OCI-LY7 (cell line): ENCODE results near the gene BRSK2. TPM values are rescaled to one million over a fixed set of nuclear protein-coding genes. Genes with fewer than 3 reads are reported as not detected.

Experiments used
- BruUV-seq: library from RNA; stranded (reverse); fragments of 400-500 nt; replicated peaks from 2 replicates; lab custom pipeline; 2021; lab: Mats Ljungman, UMichigan
- CTCF ChIA-PET: fragments of 300-600 bp; sonication (Branson Sonifier 250); formaldehyde crosslinking; loops from one replicate; lab custom pipeline; 2022; ENCODE audit warnings: antibody characterized with exemption; ENCODE audit not compliant: unreplicated experiment; lab: Charles Lee
- POLR2A ChIA-PET: fragments of 300-600 bp; sonication (Branson Sonifier 250); formaldehyde crosslinking; loops from one replicate; lab custom pipeline; 2022; ENCODE audit warnings: antibody characterized with exemption; lab: Charles Lee
- DNase-seq: peaks from one replicate; pipeline ENCODE4 v3.0.0-alpha.2; 2015; ENCODE audit warnings: low spot score
- H2AFZ ChIP-seq: fragments of 200-600 bp; sonication (generic), shearing (Covaris generic); 2 replicates; pipeline ENCODE4 v1.6.1; 2014; ENCODE audit warnings: mild to moderate bottlenecking, antibody characterized with exemption, low read length, moderate library complexity
- H3K27ac ChIP-seq: fragments of 200-600 bp; sonication (generic); 2 replicates; pipeline ENCODE4 v1.5.1; 2014; ENCODE audit warnings: mixed run types, low read depth, mild to moderate bottlenecking, moderate library complexity, low read length, inconsistent platforms; ENCODE audit not compliant: poor library complexity, severe bottlenecking
- H3K36me3 ChIP-seq: fragments of 200-600 bp; sonication (generic); 2 replicates; pipeline ENCODE4 v1.6.1; 2014; ENCODE audit warnings: mild to moderate bottlenecking, antibody characterized with exemption, low read length, moderate library complexity, mixed read lengths; ENCODE audit not compliant: insufficient read depth
- H3K4me1 ChIP-seq: fragments of 200-600 bp; sonication (generic); 2 replicates; pipeline ENCODE4 v1.5.1; 2014; ENCODE audit warnings: mild to moderate bottlenecking, low read length; ENCODE audit not compliant: insufficient read depth, poor library complexity, severe bottlenecking
- H3K4me2 ChIP-seq: fragments of 200-600 bp; sonication (generic); 2 replicates; pipeline ENCODE4 v1.6.1; 2014; ENCODE audit warnings: mild to moderate bottlenecking, low read length
- H3K4me3 ChIP-seq: fragments of 200-600 bp; sonication (generic); 2 replicates; pipeline ENCODE4 v1.5.1; 2014; ENCODE audit warnings: mild to moderate bottlenecking, low read depth, low read length; ENCODE audit not compliant: poor library complexity, severe bottlenecking
- H3K79me2 ChIP-seq: fragments of 200-600 bp; sonication (generic); 2 replicates; pipeline ENCODE4 v1.6.1; 2016; ENCODE audit warnings: low read depth, mild to moderate bottlenecking, low read length, moderate library complexity, mixed read lengths; ENCODE audit not compliant: insufficient read depth
- H3K9me2 ChIP-seq: fragments of 200-600 bp; sonication (generic); 2 replicates; pipeline ENCODE4 v1.6.1; 2016; ENCODE audit warnings: mild to moderate bottlenecking, low read length, mixed read lengths; ENCODE audit not compliant: insufficient read depth
- H3K9me3 ChIP-seq: fragments of 200-600 bp; sonication (generic); 2 replicates; pipeline ENCODE4 v1.6.1; 2014; ENCODE audit warnings: mild to moderate bottlenecking, mixed run types, low read length, mixed read lengths
- H4K20me1 ChIP-seq: fragments of 200-600 bp; sonication (generic); 2 replicates; pipeline ENCODE4 v1.6.1; 2014; ENCODE audit warnings: mild to moderate bottlenecking, antibody characterized with exemption, low read length, moderate library complexity, mixed read lengths; ENCODE audit not compliant: insufficient read depth
- EZH2phosphoT487 ChIP-seq: fragments of 200-600 bp; sonication (generic); IDR thresholded peaks from 2 replicates; pipeline ENCODE4 v1.6.1; 2018; ENCODE audit warnings: low read depth, borderline replicate concordance, mild to moderate bottlenecking, mixed run types, antibody characterized with exemption, low read length, moderate library complexity, mixed read lengths
- intact Hi-C: fragments of 100-400 bp; cut with micrococcal nuclease; formaldehyde crosslinking; loops from one replicate; pipeline ENCODE4 v1.10.0; 2022; ENCODE audit not compliant: unreplicated experiment
- total RNA-seq, 2 experiments: library from RNA; depleted of rRNA in 1 of 2; stranded (reverse); fragments of >200 nt in 1 of 2; shearing (Covaris generic) in 1 of 2; gene quantifications; 2 replicates each; pipeline ENCODE4 v1.2.3, GENCODE V29; 2014 to 2022
- TF ChIP-seq, protein P1 (sequence below): fragments of 200-600 bp; sonication (generic); conservative IDR thresholded peaks from 2 replicates; pipeline ENCODE4 v1.5.1; 2014; ENCODE audit warnings: mild to moderate bottlenecking, antibody characterized with exemption, low read length, moderate library complexity, mixed read lengths

BRSK2 gene
- total RNA-seq, 2 experiments from 2014 or later: not detected

DNA sequence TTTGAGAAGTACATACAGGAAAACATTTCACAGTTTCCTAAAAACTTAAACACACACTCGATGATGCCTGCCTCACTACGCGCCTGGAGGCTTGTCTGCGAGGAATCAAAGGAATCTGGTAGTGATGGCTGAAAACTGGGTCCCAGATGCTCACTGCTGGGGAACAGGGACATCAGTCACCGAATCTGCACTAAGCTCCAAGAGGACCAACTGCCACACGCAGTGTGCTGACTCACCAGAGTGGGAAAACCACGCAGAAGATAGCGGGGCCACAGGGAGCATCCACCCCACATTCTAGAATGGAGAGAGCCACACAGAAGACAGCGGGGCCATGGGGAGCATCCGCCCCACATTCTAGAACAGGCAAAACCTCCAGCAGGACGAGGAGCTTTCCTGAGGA is 121.2 kb downstream of the BRSK2 start:
- intact Hi-C loops: loop anchor here (10.0 kb wide), 1 partner anchor 396 kb away; no protein-coding TSS in a partner anchor
- Histone ChIP-seq H3K4me1 (peaks cover 21% of the 10 kb centered on the region), H3K79me2 (no peaks in the 10 kb centered on the region), H4K20me1 (peaks cover 3% of the 10 kb centered on the region; the same call in 1 of the 2 replicates), H3K4me3 (no peak overlapping the region), H3K36me3 (no peaks in the 10 kb centered on the region), H3K27ac (no peak overlapping the region), H3K9me3 (no peaks in the 10 kb centered on the region), H2AFZ (no peak overlapping the region), H3K9me2 (no peaks in the 10 kb centered on the region), H3K4me2 (no peak overlapping the region)
- no peak for DNase-seq
- ChIA-PET CTCF (no interaction called here), POLR2A (no interaction called here)
- TF ChIP-seq EZH2phosphoT487: no peak
- TF ChIP-seq, protein P1, sequence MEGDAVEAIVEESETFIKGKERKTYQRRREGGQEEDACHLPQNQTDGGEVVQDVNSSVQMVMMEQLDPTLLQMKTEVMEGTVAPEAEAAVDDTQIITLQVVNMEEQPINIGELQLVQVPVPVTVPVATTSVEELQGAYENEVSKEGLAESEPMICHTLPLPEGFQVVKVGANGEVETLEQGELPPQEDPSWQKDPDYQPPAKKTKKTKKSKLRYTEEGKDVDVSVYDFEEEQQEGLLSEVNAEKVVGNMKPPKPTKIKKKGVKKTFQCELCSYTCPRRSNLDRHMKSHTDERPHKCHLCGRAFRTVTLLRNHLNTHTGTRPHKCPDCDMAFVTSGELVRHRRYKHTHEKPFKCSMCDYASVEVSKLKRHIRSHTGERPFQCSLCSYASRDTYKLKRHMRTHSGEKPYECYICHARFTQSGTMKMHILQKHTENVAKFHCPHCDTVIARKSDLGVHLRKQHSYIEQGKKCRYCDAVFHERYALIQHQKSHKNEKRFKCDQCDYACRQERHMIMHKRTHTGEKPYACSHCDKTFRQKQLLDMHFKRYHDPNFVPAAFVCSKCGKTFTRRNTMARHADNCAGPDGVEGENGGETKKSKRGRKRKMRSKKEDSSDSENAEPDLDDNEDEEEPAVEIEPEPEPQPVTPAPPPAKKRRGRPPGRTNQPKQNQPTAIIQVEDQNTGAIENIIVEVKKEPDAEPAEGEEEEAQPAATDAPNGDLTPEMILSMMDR: no peak
- no TSS peak for BruUV-seq

DNA sequence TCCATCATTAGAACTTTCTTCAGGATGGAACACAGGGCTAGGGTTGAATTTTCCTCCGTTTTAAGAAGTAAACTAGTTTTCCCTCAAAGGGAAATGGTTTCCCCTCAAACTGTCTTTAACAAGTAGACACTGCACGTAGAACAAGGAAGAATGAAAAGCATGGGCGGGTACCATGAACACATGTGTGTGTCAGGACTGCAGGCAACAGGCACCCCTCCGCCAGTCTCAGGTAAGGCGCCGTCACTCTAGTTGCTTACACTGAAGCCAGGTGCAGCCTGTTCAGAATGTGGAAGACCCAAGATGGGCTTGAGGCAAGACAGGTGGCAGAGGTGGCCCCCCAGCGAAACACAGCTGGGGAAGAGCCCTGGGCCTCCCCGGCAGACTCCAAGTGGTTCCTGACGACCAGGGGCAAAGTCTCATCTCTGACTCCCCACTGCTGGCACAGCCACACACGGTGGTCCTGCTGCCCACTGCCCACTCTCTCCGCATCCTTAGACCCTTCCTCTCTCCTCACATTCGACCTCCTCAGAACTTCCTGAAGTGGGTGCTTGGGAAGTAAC is 122.3 kb downstream of the BRSK2 start:
- Histone ChIP-seq H3K36me3 (no peaks in the 10 kb centered on the region), H4K20me1 (peaks cover 3% of the 10 kb centered on the region; the same call in 1 of the 2 replicates), H3K4me1 (peaks cover 28% of the 10 kb centered on the region), H3K27ac (no peak overlapping the region), H3K4me3 (no peak overlapping the region), H2AFZ (no peak overlapping the region), H3K9me3 (no peaks in the 10 kb centered on the region), H3K79me2 (no peaks in the 10 kb centered on the region), H3K9me2 (no peaks in the 10 kb centered on the region), H3K4me2 (no peak overlapping the region)
- POLR2A ChIA-PET: no interaction called here
- intact Hi-C loops: loop anchor here (10.0 kb wide), 1 partner anchor 397 kb away; no protein-coding TSS in a partner anchor
- no peak for DNase-seq
- no TSS peak for BruUV-seq
- no peak for TF ChIP-seq EZH2phosphoT487
- CTCF ChIA-PET: no interaction called here

Other genes starting within 250 kb of the BRSK2 start
- not detected in 2 replicates for gene MUC5AC, start 232.0 kb upstream of the BRSK2 start, total RNA-seq (2014; rRNA removed; shearing (Covaris generic))
- gene MUC5AC, start 232.0 kb upstream of the BRSK2 start, total RNA-seq (2022): not detected in 2 replicates
- gene MUC5B, start 166.9 kb upstream of the BRSK2 start, total RNA-seq (2014; rRNA removed; shearing (Covaris generic)): under 0.01 TPM in 1 of 2 replicates, not detected in the other
- 0.02 TPM in 1 of 2 replicates, not detected in the other for gene MUC5B, start 166.9 kb upstream of the BRSK2 start, total RNA-seq (2022)
- 15.9 and 21.7 TPM in 2 replicates for gene TOLLIP, start 80.3 kb upstream of the BRSK2 start, total RNA-seq (2014; rRNA removed; shearing (Covaris generic))
- 37.1 and 37.5 TPM in 2 replicates for gene TOLLIP, start 80.3 kb upstream of the BRSK2 start, total RNA-seq (2022)
- gene MOB2, start 96.8 kb downstream of the BRSK2 start, total RNA-seq (2014; rRNA removed; shearing (Covaris generic)): 26.4 and 27.5 TPM in 2 replicates
- 22.4 and 22.6 TPM in 2 replicates for gene MOB2, start 96.8 kb downstream of the BRSK2 start, total RNA-seq (2022)
- not detected in 2 replicates for gene DUSP8, start 182.3 kb downstream of the BRSK2 start, total RNA-seq (2014; rRNA removed; shearing (Covaris generic))
- not detected in 2 replicates for gene DUSP8, start 182.3 kb downstream of the BRSK2 start, total RNA-seq (2022)
- not detected in 2 replicates for gene KRTAP5-1, start 195.3 kb downstream of the BRSK2 start, total RNA-seq (2014; rRNA removed; shearing (Covaris generic))
- not detected in 2 replicates for gene KRTAP5-1, start 195.3 kb downstream of the BRSK2 start, total RNA-seq (2022)
- gene KRTAP5-2, start 208.4 kb downstream of the BRSK2 start, total RNA-seq (2014; rRNA removed; shearing (Covaris generic)): not detected in 2 replicates
- gene KRTAP5-2, start 208.4 kb downstream of the BRSK2 start, total RNA-seq (2022): not detected in 2 replicates
- gene KRTAP5-3, start 218.5 kb downstream of the BRSK2 start, total RNA-seq (2014; rRNA removed; shearing (Covaris generic)): not detected in 2 replicates
- not detected in 2 replicates for gene KRTAP5-3, start 218.5 kb downstream of the BRSK2 start, total RNA-seq (2022)
- gene KRTAP5-4, start 232.2 kb downstream of the BRSK2 start, total RNA-seq (2014; rRNA removed; shearing (Covaris generic)): not detected in 2 replicates
- gene KRTAP5-4, start 232.2 kb downstream of the BRSK2 start, total RNA-seq (2022): not detected in 2 replicates
- not detected in 2 replicates for gene KRTAP5-5, start 239.8 kb downstream of the BRSK2 start, total RNA-seq (2014; rRNA removed; shearing (Covaris generic))
- gene KRTAP5-5, start 239.8 kb downstream of the BRSK2 start, total RNA-seq (2022): not detected in 2 replicates